22Rv1 (cell line): ENCODE measurements around the gene CEP131.

Source experiments
- CTCF ChIP-seq: fragments of 450-650 bp; IDR thresholded peaks from 2 replicates; pipeline ENCODE4 v1.5.1; 2017; ENCODE audit warnings: mild to moderate bottlenecking
- ZFX ChIP-seq: fragments of 450-650 bp; IDR thresholded peaks from 2 replicates; pipeline ENCODE4 v1.6.1; 2017; ENCODE audit warnings: antibody characterized with exemption, borderline replicate concordance

- no peak for TF ChIP-seq CTCF
- no peak for TF ChIP-seq ZFX
Measured at GRCh38 chr17:81200201-81200600, 22.6 kb downstream of the CEP131 start.
